ENCODE measurements around the gene SHC3.

SHC3 gene

GRCh38 chr9:89083626-89084025, 95.0 kb downstream of the SHC3 start:
- TF ChIP-seq FOXP2 (optimal IDR thresholded peaks at IDR 0.05; ENCODE audit: borderline replicate concordance, extremely low read depth, extremely low read length, insufficient read depth) (no peak), REST (IDR thresholded peaks at IDR 0.05; ENCODE audit: insufficient read depth in 1 of 2, low read depth in 2 of 2, low read length in 2 of 2) (no peak), TAF1 (IDR thresholded peaks at IDR 0.05; ENCODE audit: borderline replicate concordance, insufficient read depth, low read length) (no peak), SIN3A (IDR thresholded peaks at IDR 0.05; ENCODE audit: borderline replicate concordance, insufficient read depth, low read length) (no peak), POLR2AphosphoS5 (IDR thresholded peaks at IDR 0.05; ENCODE audit: low read depth, low read length) (no peak)

- TF ChIP-seq POLR2AphosphoS5 (IDR thresholded peaks at IDR 0.05; ENCODE audit: low read depth, low read length) (no peak), REST (IDR thresholded peaks at IDR 0.05; ENCODE audit: insufficient read depth in 1 of 2, low read depth in 2 of 2, low read length in 2 of 2) (no peak), SIN3A (IDR thresholded peaks at IDR 0.05; ENCODE audit: borderline replicate concordance, insufficient read depth, low read length) (no peak), FOXP2 (optimal IDR thresholded peaks at IDR 0.05; ENCODE audit: borderline replicate concordance, extremely low read depth, extremely low read length, insufficient read depth) (no peak), TAF1 (IDR thresholded peaks at IDR 0.05; ENCODE audit: borderline replicate concordance, insufficient read depth, low read length) (no peak)
Measured at GRCh38 chr9:89080193-89080592, 98.4 kb downstream of the SHC3 start.

DNA sequence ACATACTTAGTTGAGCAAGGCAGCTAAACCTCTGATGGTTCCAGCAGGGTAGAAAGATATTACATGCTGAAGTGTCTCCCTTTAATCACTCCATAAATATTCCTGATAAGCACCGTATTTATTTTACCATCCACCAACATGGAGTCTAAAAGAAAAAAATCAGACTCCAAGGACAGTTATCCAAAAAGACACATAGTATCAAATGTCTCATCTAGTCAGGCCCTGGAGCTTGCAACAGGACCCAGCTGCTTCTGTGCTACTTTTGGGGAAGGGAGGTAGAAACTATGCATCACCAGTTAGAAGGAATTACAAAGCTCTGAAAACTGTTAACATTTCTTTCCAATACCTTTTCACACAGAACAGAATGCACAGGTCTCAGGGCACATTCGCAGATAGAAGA, 99.2 kb downstream of the SHC3 start:
- no peak for TF ChIP-seq FOXP2 (optimal IDR thresholded peaks at IDR 0.05; ENCODE audit: borderline replicate concordance, extremely low read depth, extremely low read length, insufficient read depth)
- TF ChIP-seq POLR2AphosphoS5 (IDR thresholded peaks at IDR 0.05; ENCODE audit: low read depth, low read length) = no peak; the same call in 1 of the 2 replicates
- no peak for TF ChIP-seq REST (IDR thresholded peaks at IDR 0.05; ENCODE audit: insufficient read depth in 1 of 2, low read depth in 2 of 2, low read length in 2 of 2)
- TF ChIP-seq SIN3A (IDR thresholded peaks at IDR 0.05; ENCODE audit: borderline replicate concordance, insufficient read depth, low read length) = no peak
- TF ChIP-seq TAF1 (IDR thresholded peaks at IDR 0.05; ENCODE audit: borderline replicate concordance, insufficient read depth, low read length) = no peak

DNA sequence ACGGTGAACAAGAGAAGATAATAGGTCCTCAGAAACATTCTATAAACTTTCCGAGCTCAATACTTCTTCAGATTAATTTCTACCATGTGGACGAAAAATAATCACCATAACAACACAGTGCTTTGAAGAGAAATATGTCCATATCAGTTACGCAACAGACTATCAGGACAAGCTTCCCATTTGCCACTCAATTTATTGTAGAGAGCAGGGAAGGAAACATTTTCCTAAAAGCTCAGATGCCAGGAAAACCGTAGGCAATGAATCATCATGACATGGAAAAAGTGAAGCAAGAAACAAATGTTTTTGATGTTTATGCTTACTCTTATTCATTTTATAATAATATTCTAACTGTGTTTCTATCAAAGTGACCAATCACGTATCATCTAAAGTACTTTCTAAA, 99.8 kb downstream of the SHC3 start:
- TF ChIP-seq POLR2AphosphoS5 (IDR thresholded peaks at IDR 0.05; ENCODE audit: low read depth, low read length) (no peak), TAF1 (IDR thresholded peaks at IDR 0.05; ENCODE audit: borderline replicate concordance, insufficient read depth, low read length) (no peak), FOXP2 (optimal IDR thresholded peaks at IDR 0.05; ENCODE audit: borderline replicate concordance, extremely low read depth, extremely low read length, insufficient read depth) (no peak), REST (IDR thresholded peaks at IDR 0.05; ENCODE audit: insufficient read depth in 1 of 2, low read depth in 2 of 2, low read length in 2 of 2) (no peak), SIN3A (IDR thresholded peaks at IDR 0.05; ENCODE audit: borderline replicate concordance, insufficient read depth, low read length) (no peak)

DNA sequence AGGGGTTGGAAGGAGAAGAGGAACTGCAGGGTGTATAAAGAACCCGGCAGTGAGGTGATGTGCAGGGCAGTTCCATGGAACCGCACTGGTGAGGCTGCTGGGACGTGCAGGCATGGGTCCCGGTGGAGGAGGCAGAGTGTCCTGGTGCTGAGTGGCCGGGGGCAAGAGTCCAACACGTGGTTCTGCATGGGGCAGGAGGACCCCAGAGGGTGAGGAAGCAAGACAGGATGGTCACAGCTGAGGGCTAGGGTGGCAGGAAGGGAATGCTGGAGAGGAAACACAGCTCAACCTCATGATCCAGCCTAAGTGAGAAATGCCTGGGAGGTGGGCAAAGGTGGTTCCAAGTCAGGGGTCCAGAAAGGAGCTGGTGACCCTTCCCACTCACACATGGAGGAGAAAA, 100.2 kb downstream of the SHC3 start:
- TF ChIP-seq REST (IDR thresholded peaks at IDR 0.05; ENCODE audit: insufficient read depth in 1 of 2, low read depth in 2 of 2, low read length in 2 of 2) (no peak), POLR2AphosphoS5 (IDR thresholded peaks at IDR 0.05; ENCODE audit: low read depth, low read length) (no peak), FOXP2 (optimal IDR thresholded peaks at IDR 0.05; ENCODE audit: borderline replicate concordance, extremely low read depth, extremely low read length, insufficient read depth) (no peak), SIN3A (IDR thresholded peaks at IDR 0.05; ENCODE audit: borderline replicate concordance, insufficient read depth, low read length) (no peak), TAF1 (IDR thresholded peaks at IDR 0.05; ENCODE audit: borderline replicate concordance, insufficient read depth, low read length) (no peak)
